GM18526 (cell line): ENCODE measurements around the gene DCP2.

ENCODE experiments used
- POLR2A ChIP-seq: IDR thresholded peaks from 3 replicates; pipeline ENCODE4 v1.6.1; 2011; ENCODE audit not compliant: insufficient read length; ENCODE audit errors: extremely low read depth

Gene DCP2

GRCh38 chr5:113061846-113062780 is 85.5 kb downstream of the DCP2 start:
- no peak for TF ChIP-seq POLR2A

- TF ChIP-seq POLR2A: no peak
Measured at GRCh38 chr5:113062869-113063508, 86.4 kb downstream of the DCP2 start.

- no peak for TF ChIP-seq POLR2A
Measured at GRCh38 chr5:113063927-113064326, 87.3 kb downstream of the DCP2 start.

GRCh38 chr5:113064806-113065205 is 88.2 kb downstream of the DCP2 start:
- TF ChIP-seq POLR2A: no peak

- TF ChIP-seq POLR2A: no peak
Measured at GRCh38 chr5:113065626-113066025, 89.0 kb downstream of the DCP2 start.

GRCh38 chr5:113067635-113068344 is 91.2 kb downstream of the DCP2 start:
- no peak for TF ChIP-seq POLR2A

- no peak for TF ChIP-seq POLR2A
Measured at GRCh38 chr5:113068559-113068958, 92.0 kb downstream of the DCP2 start.
